Neural crest cell (in vitro differentiated cells): ENCODE results near the gene LCE1C. TPM values are rescaled to one million over a fixed set of nuclear protein-coding genes. Genes with fewer than 3 reads are reported as not detected.

Source experiments
- DNase-seq: peaks from one replicate; pipeline ENCODE4 v3.0.0; 2021; ENCODE audit warnings: low read depth, mixed read lengths, low spot score
- H3K27ac Mint-ChIP-seq: one replicate; pipeline ENCODE4 v1.8.0; 2021; ENCODE audit warnings: mild to moderate bottlenecking, mixed read lengths; ENCODE audit not compliant: unreplicated experiment
- H3K27me3 Mint-ChIP-seq: 2 replicates; pipeline ENCODE4 v1.8.0; 2021; ENCODE audit warnings: low read depth, mild to moderate bottlenecking, mixed read lengths
- H3K36me3 Mint-ChIP-seq: 2 replicates; pipeline ENCODE4 v1.8.0; 2021; ENCODE audit warnings: low read depth, mild to moderate bottlenecking, mixed read lengths
- H3K4me1 Mint-ChIP-seq: 2 replicates; pipeline ENCODE4 v1.8.0; 2021; ENCODE audit warnings: mixed read lengths
- H3K4me3 Mint-ChIP-seq: one replicate; pipeline ENCODE4 v1.8.0; 2021; ENCODE audit warnings: mild to moderate bottlenecking, mixed read lengths
- H3K9me3 Mint-ChIP-seq: 2 replicates; pipeline ENCODE4 v1.8.0; 2021; ENCODE audit warnings: mixed read lengths
- total RNA-seq: library from RNA; stranded (reverse); gene quantifications from 2 replicates; pipeline ENCODE4 v1.2.1, GENCODE V29; 2021
- TF ChIP-seq, protein P1 (sequence below): fragments of 200-600 bp; sonication (generic); conservative IDR thresholded peaks from 2 replicates; pipeline ENCODE4 v1.5.0; 2021; ENCODE audit warnings: antibody characterized with exemption, mild to moderate bottlenecking

The LCE1C gene
- total RNA-seq, 1 donor from 2014 or later, result not detected

DNA sequence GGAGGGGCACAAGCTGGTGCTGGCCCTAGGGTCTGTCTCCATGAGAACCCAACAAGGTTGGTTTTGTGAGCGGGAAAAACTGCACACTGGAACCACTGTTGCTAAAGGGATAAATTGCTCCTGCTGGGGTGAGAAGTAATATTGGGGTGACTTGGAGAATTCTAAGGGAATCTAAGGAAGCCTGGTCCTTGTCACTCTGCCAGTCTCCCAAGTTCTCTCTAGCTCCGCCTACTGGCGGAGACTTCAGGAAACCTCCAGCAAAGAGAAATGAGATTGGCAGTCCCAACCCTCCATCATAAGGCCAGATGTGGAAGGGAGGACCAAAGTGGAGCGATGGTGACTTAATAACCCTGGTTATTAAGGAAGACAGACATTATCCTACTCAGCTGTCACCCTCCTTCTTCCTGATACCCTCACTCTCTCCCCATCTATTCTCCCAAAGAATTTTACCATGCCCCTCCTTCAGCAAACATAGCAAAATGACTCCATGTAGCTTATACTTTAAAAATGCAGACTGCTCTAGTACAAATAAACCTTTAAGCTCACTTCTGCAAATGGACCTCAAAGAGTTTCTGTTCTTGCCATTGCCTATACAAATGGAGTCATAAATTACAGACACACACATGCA, 28.8 kb downstream of the LCE1C start:
- Mint-ChIP-seq H3K27me3 (no peaks in the 10 kb centered on the region), H3K27ac (no peak overlapping the region), H3K9me3 (peaks cover 21% of the 10 kb centered on the region), H3K4me1 (no peaks in the 10 kb centered on the region), H3K4me3 (no peak overlapping the region), H3K36me3 (peaks cover 7% of the 10 kb centered on the region)
- DNase-seq, result no peak
- TF ChIP-seq, protein P1, sequence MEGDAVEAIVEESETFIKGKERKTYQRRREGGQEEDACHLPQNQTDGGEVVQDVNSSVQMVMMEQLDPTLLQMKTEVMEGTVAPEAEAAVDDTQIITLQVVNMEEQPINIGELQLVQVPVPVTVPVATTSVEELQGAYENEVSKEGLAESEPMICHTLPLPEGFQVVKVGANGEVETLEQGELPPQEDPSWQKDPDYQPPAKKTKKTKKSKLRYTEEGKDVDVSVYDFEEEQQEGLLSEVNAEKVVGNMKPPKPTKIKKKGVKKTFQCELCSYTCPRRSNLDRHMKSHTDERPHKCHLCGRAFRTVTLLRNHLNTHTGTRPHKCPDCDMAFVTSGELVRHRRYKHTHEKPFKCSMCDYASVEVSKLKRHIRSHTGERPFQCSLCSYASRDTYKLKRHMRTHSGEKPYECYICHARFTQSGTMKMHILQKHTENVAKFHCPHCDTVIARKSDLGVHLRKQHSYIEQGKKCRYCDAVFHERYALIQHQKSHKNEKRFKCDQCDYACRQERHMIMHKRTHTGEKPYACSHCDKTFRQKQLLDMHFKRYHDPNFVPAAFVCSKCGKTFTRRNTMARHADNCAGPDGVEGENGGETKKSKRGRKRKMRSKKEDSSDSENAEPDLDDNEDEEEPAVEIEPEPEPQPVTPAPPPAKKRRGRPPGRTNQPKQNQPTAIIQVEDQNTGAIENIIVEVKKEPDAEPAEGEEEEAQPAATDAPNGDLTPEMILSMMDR, result no peak

DNA sequence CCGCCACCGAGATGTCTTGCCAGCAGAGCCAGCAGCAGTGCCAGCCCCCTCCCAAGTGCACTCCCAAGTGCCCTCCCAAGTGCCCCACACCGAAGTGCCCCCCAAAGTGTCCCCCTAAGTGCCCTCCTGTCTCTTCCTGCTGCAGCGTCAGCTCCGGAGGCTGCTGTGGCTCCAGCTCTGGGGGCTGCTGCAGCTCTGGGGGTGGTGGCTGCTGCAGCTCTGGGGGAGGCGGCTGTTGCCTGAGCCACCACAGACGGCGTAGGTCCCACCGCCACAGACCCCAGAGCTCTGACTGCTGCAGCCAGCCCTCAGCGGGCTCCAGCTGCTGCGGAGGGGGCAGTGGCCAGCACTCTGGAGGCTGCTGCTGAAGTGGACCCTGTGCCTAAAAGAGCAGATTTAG, 30.1 kb downstream of the LCE1C start:
- Mint-ChIP-seq H3K27ac (no peak overlapping the region), H3K4me3 (no peak overlapping the region), H3K4me1 (no peaks in the 10 kb centered on the region), H3K27me3 (no peaks in the 10 kb centered on the region), H3K36me3 (peaks cover 7% of the 10 kb centered on the region), H3K9me3 (peaks cover 21% of the 10 kb centered on the region)
- TF ChIP-seq, protein P1, result no peak
- no peak for DNase-seq

DNA sequence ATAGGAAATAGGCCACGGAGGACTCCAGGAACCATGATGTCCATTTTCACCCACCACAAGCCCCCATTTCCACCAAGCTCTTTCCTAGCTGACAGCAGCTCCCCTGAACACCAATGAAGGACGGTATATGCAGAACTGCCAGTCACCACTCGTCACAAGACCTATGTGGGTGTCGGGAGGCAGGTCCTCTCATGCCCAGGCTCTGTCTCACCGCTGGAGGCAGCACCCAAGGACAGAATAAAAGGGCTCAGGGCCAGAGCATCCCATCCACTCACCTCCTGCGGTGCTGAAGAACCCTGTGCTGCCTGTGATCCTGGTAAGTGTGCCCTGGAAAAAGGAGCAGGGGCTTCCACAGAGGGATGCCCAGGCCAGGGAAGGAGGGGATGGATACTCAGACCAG, 31.6 kb downstream of the LCE1C start, which contains the start of gene LCE1F:
Gene LCE1F (plus strand): TSS at position 266 of the 400 bp plus-strand sequence. CDS start 1,232 bp downstream, outside the sequence.
- no peak for DNase-seq
- H3K9me3 Mint-ChIP-seq, result peaks cover 24% of the 10 kb centered on the region
- H3K36me3 Mint-ChIP-seq, result peaks cover 7% of the 10 kb centered on the region
- TF ChIP-seq, protein P1, result no peak
- no peaks in the 10 kb centered on the region for H3K27me3 Mint-ChIP-seq
- no peaks in the 10 kb centered on the region for H3K4me1 Mint-ChIP-seq
- no peak within 1 kb of the TSS for H3K4me3 Mint-ChIP-seq
- no peak within 1 kb of the TSS for H3K27ac Mint-ChIP-seq

DNA sequence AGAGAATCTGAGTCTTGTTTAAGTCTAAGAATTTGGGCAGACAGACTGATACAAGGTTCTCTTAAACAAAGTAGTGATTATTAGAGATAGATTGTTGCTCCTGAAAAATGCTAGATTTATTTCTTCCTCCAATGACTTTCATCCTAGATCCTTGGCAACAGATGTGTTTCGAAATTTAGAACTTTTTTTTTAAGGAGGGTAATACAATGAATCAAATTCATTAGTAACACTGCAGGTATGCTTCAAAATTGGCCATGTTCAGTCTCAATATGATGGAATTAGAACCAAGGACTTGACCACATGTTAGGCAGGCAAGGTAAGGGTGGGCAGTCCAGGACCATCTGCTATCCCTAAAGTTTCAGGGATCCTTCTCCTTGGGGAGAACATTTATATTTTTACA, 36.0 kb downstream of the LCE1C start:
- DNase-seq, result no peak
- Mint-ChIP-seq H3K27ac (no peak overlapping the region), H3K36me3 (peaks cover 5% of the 10 kb centered on the region), H3K9me3 (peaks cover 23% of the 10 kb centered on the region), H3K27me3 (no peaks in the 10 kb centered on the region), H3K4me1 (no peaks in the 10 kb centered on the region), H3K4me3 (no peak overlapping the region)
- TF ChIP-seq, protein P1, result no peak

DNA sequence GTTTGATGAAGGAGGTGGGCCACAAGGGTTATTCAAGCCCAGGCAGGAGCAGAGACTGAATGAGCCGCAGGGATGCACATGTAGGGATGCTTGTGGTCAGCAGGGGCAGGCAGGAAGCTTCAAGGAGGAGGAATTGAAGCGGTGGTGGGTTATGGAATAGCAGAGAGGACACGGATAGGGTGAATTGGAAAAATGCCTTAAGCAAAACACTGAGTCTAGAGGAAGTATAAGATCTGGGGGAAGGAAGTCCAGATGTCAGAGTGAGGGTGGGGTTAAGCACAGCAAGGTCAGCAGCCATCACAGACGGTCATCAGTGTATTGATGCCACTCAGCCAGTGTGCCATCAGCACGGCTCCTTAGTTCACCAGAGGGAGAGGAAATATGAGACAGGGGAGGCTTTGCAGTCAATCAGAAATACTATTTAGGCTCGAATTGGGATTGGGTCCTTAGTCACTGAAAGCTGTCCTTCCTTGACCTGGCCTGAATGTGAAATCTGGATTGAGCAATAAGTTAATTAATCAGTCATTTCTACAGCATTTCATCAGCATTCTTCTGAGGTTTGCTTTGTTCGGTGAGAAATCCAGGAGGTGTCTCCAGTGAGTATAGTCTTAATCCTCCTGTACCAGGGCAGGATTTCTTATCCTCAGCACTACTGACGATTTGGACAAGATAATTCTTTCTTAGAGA, 37.5 kb downstream of the LCE1C start:
- peaks cover 23% of the 10 kb centered on the region for H3K9me3 Mint-ChIP-seq
- peaks cover 9% of the 10 kb centered on the region for H3K36me3 Mint-ChIP-seq
- no peak for DNase-seq
- H3K4me3 Mint-ChIP-seq, result no peak overlapping the region
- H3K4me1 Mint-ChIP-seq, result no peaks in the 10 kb centered on the region
- TF ChIP-seq, protein P1, result no peak
- no peaks in the 10 kb centered on the region for H3K27me3 Mint-ChIP-seq
- H3K27ac Mint-ChIP-seq, result no peak overlapping the region
